Measurements from ENCODE around the gene ADAMTS12.

- TF ChIP-seq CTCF (conservative IDR thresholded peaks at IDR 0.05; ENCODE audit: low read depth, low read length) (no peak), EZH2phosphoT487 (IDR thresholded peaks at IDR 0.05; ENCODE audit: borderline replicate concordance, low read length) (no peak), EZH2 (IDR thresholded peaks at IDR 0.05; ENCODE audit: low read length, unreplicated experiment) (no peak)
Measured at GRCh38 chr5:33583332-33583731, 308.5 kb downstream of the ADAMTS12 start.
